Measurements from ENCODE around the gene NENF.

Gene NENF

DNA sequence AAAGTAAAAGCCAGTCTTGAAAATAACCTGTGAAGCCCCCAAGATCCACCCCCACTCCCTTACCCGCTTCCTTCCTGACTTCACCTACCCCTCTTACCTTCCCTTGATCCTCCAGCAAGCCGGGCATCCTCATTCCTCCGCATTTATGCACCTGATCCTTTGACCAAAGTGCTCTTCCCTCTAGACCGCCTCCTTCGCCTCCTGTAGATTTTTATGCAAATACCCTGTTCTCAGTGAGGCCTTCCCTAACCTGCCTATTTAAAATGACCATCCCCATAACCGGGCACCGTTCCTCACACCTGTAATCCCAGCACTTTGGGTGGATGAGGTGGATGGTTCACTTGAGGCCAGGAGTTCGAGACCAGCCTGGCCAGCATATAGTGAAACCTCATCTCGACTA is 1.1 kb upstream of the NENF start:
- no peak for DNase-seq (ENCODE audit: low spot score)

DNA sequence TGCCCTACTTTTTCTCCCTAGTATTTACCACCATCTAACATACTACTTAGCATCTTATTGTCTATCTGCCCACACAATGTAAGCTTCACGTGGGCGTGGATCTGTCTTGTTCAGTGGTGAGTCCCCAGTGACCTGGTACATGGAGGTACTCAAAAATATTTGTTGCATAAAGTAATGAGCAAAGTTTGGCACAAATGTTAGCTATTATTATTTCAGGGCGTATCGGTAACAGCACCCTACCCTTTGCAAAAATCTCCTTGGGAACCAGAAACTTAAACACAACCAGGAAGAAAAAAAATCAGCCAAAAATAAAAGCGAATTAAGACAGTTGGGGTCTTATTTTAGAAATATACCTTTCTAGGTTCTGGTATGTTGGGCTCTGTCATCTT is 454 bp upstream of the NENF start:
- DNase-seq (ENCODE audit: low spot score) = peak; percentile 8

DNA sequence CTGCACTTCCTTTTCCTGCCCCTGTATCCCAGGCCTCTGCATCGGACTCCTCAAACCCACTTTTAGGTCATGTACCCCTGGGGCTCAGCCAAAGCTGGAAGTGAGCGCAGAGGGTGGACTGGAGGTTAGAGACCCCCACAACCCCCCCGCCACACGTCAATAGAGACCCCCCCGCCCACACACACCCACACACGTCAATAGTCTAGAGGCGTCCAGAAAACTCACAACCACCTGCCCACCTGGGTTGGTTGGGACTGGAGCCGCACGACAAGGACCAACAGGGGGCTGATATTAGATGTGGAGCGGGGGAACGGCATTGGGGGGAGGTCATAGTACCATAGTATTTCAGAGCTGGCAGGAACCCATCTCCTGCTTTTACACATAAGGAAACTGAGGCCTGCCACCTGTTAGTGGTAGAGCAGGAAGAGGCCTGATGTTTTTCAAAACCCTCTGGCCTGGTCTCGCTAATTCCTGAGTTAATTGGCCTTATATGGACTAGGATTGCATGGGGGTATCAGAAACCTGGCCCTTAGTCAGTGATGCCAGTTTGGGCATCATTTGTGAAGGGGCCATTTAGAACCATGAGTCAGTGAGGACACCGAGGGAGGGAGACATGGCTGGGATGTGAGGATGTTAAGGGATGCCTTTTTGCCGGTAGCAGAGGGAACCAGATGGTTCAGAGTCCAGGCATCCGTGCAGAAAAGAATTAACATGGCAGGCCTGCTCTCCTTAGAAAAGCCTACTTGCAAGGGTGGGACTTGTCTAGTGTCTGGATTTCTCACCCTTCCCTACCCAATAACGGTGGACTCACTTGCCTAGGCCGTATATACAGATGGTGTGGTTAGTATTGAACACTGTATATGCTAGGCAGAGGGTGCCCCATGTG is 1.1 kb downstream of the NENF start:
- no peak for DNase-seq (ENCODE audit: low spot score)

DNA sequence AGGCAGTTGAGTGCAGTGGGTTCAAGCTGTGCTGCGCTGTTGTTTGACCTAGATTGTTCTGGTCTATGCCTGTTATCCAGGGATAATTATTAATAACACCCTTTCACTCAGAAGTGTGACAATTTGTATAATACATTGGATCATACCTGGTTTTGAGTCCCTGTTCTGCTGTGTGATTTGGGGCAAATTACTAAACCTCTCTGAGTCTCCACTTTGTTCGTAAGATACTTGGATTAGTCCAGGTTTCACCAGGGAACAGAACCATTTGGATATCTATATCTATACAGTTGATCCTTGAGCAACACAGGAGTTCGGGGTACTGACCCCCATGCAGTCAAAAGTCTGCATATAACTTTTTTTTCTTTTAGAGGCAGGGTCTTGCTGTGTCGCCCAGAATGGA is 2.3 kb downstream of the NENF start:
- no peak for DNase-seq (ENCODE audit: low spot score)

DNA sequence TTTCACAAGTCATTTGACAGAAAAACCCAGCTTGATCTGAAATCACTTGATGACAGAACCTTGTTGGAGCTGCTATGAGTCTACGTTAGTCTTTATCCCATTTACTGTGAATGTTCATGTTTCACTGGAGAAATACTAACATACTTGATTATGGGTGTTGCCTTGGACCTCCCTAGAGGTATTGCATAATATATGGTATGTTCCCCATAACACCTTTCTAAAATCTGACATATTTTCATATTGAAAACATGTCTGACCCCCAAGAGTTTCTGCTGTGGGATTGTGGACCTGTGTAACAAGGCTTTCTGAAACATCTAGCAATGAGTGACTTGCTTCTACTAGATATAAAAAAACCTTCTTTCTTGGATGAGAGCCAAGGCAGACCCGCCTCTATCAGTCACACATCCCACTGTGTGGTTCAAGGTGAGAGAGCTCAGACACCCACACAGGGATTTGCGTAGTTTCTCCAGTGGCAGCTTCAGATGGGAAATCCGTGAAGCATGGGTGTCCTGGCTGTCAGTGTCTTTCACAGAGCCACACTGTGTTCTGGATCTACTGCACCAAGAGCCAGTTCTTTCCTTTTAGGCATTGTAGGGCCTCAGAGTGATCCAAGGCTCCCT is 4.6 kb downstream of the NENF start:
- DNase-seq (ENCODE audit: low spot score) = no peak

DNA sequence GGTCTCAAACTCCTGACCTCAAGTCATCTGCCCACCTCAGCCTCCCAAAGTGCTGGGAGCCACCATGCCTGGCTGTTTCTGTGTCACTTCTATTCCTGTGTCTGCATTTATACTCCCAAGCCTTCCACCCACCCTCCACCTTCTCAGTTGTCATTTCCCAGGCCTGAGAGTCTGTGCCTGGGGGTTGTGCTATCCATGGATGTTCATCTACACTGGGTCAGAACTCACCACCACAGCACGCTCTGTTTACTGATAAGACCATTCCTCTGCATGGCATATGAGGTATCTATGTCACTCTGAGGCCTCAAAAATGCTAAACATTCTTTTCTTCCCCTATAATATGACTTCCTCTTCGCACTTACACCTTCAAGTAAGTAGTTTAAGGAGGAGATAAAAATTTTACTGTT is 6.1 kb downstream of the NENF start:
- DNase-seq (ENCODE audit: low spot score) = no peak

DNA sequence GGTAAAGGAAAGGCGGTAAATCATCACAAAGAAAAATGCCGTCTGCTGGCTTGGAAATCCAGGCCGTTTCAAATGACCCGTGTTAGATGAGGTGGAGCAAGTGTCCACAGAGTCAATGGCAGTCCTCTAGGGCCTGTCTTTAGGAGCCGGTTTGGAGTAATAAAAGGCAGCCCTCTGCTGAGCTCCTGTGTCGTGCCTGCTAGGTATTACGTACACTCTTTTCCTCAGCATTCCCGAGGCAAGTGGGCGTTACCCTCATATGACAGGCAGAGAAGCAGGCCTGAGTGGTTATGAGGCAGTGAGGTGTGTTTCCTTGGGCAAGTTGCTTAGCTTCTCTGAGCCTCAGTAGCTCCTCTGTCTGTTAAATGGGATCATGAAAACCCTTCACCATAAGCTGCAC is 7.7 kb downstream of the NENF start:
- DNase-seq (ENCODE audit: low spot score) = no peak

DNA sequence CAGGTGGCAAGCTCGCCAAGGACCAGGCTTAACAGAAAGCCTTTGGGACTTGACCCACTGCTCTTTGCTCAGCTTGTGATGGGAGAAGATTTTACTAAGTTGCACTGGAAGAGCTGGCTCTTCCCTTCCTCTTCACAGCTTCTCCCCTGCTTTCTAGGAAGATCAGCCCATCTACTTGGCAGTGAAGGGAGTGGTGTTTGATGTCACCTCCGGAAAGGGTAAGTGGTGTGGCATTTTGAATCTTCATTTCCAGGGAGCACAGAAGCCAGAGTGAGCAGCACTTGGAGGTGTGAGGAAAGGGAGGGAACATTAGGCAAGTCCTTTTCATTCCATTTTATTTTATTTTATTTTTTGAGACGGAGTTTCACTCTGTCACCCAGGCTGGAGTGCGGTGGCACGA is 9.7 kb downstream of the NENF start:
- DNase-seq (ENCODE audit: low spot score) = no peak

DNA sequence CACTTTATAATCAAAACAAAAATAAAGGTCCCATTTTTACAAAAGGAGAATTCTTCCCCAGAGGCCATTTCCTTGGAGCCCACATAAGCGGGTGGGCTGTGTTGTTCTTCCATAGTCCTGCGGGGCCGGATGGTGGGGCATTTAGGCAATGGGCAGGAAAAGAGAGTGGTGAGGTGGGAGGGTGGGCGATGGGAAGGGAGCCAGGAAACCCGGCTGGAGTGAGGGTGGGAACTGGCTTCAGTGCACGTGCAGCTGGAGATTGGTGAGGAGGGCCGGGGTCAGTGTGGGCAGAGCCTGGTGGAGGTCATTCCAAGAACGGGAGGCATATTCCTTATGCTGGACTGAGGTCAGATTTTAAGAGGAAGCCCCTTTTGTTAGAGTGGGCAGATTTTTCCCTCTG is 13.6 kb downstream of the NENF start:
- no peak for DNase-seq (ENCODE audit: low spot score)

DNA sequence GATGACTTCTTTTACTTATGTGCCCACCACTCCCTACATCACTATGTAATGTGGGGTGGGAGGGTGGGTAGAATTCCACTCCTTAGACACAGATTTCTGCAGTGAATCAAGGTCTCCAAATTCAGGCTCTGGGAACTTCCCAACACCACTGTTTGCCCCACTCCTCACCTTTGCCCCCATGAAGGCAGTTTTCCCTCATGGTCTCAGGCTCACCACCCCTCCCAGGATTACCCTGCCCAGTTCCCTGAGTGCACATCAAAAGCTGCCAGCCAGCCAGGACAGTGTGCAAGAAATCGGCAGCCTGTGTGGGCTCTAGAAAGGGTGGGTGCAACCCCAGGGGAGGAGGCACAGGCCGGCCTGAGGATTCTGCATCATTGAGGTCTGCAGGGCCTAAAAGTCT is 14.8 kb downstream of the NENF start:
- no peak for DNase-seq (ENCODE audit: low spot score)

DNA sequence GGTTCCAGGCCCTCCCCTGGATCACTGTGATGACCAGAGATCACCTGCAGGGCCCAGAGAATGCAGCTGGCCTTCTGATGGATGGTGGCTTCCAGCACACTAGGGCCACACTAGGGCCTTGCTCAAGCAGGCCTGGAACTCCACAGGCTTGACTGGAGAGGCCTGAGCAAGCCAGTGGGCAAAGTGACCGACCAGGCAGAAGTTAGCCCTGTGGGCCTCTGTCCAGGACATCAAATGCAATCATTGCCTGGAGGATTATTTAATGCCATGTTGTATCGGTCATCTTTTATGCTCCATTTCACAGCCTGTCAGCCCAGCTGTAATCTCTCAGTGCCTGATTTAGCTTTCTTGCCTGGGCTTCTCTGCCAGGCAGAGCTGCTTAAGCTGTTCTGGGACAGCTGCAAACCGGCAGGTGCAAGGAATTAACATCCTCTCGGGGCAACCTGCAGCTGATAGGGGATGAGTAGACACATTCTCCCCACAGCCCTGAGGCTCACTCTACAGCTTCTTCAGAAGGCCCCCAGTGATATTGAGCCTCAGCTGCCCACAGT is 17.7 kb downstream of the NENF start:
- DNase-seq (ENCODE audit: low spot score) = no peak

DNA sequence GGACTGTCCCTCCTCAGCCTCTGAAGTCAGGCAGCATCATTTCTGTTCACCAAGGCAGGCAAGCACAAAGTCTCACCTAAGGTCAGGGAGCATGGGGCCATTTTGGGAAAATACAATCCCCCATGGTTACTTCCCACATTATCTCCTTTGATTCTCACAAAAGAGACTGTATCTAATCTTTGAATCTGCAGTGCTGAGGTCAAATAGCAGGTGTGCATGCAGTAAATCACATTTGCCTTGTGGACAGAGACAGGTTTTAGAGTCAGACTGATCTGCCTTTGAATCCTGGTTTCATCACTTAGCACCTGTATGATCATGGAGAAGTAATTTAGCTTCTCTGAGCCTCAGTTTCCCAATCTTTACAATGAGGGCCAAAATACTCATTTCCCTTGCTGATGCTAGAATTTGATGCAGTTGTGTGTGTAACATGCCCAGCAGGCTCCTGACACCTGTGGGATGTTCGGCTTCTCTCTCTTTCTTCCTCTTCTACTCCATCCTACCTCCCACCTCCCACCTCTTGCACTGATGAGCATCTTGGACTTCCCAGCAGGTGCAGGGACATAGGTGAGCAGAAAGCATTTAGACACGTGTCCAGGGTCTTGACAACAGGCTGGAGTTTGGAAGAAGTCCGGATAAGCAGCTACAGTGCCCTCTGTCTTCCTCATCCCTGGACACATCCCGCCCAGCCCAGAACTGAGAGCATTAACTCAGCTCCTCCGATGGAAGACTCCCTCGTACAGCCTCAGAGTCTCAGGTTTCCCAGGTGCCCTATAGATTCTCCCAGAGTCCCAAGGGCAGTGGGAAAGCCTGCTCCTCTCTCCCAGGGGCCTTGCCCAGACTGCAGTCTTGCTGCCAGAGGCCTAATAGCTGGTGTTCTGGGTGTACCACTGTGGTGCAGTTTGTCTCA is 18.9 kb downstream of the NENF start:
- DNase-seq (ENCODE audit: low spot score) = no peak

DNA sequence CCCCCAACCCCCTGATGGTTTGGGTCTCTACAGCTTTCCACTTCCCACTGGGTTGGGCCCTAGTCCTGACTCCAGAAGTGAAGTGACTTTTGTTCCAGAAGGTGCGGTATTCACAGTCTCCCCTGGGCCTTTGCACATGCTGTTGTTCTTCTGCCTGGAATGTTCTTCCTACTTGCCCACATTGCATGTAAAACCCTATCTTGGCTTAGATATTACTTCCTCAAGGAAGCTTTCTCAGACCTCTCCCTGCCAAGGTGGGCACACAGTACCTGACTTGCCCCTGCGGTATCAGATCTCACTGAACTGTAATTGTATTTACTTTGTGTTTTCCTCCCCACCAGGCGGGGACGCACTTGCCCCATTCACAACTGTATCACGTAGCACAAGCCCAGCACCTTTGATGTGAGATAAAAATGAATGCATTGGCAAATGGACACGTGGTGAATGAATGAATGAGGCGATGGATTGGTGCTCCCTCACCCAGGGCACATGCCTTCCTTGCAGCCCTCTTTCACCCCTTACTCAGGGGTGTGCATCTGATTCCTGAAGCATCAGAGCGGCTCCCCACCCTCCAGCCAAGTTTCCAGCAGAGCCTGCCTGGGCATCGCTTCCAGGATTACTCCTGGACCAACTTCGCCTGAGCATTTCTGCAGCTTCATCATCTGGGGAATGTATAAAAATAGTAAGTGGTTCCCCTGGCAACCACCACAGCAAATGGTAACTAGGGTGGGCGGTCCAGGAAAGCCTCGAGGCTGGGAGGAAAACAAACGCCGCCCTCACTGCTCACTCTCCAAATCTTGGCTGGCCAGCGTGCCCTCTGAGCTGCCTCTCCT is 19.8 kb downstream of the NENF start:
- no peak for DNase-seq (ENCODE audit: low spot score)

DNA sequence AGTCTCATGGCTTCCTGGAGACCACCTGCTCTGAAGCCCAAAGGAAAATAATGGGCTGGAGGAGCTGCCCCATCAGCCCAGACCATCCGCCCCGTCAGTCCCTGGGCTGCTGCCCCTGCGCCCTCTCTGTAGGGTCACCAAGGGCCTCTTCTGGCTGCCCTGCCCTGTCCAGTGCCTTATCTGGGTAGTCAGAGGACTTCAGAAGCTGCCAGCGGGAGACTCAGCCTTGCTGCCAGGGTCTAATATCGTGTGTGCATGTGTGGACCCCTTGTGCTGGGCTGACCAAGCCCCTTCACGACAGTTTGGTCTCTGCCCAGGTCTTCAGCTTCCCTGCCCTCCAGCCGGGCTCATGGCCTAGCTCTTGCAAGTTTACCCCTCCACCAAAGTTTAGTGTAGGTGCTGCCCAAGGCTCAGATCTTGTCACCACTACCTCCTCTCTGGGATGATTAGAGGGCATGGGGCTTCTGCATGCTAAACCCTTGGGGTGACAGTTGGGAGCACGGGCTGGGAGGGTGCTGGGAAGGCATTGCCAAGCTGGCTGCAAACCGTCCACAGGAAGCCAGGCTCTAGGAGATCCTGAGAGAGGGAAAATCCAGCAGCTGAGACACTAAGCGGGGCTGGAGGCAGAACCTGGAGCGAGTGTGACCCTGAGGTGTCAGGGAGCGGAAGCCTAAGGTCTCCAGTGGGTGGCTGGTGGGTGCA is 20.6 kb downstream of the NENF start:
- DNase-seq (ENCODE audit: low spot score) = no peak

DNA sequence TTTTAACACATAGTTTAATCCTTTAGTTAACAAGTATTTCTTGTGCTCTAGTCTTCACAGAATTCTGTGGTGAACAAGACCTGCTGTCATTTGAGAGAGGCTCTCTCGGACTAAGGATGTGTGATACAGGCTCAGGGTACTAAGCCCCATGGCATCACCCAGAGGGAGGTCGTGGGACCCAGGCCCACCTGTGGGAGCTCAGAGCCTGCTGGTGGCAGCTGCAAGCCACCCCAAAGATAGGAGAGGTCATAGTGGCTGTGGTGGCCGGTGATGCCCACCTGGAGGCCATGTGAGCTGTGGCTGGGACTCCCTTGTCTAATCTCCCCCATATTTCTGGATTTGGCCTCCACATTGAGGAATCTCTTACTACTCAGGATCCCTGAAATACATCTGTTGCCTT is 22.0 kb downstream of the NENF start:
- no peak for DNase-seq (ENCODE audit: low spot score)

DNA sequence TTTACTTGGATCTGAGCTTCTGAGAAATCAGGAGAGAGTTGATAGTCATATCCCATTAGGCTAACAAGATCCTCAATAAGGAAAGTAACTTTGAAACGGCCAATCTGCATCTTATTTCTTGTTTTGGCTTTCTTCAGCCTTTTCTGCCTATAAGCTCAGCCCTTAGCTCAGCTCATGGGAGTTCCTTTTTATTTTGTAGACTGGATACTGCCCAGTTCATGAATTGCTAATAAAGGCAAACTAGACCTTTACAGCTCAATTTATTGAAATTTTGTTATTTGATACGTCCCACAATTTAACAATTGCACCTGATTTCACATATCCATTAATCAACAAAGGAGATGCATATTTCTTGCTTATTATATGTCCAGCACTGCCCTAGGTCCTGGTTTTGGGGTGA is 22.7 kb downstream of the NENF start:
- no peak for DNase-seq (ENCODE audit: low spot score)

DNA sequence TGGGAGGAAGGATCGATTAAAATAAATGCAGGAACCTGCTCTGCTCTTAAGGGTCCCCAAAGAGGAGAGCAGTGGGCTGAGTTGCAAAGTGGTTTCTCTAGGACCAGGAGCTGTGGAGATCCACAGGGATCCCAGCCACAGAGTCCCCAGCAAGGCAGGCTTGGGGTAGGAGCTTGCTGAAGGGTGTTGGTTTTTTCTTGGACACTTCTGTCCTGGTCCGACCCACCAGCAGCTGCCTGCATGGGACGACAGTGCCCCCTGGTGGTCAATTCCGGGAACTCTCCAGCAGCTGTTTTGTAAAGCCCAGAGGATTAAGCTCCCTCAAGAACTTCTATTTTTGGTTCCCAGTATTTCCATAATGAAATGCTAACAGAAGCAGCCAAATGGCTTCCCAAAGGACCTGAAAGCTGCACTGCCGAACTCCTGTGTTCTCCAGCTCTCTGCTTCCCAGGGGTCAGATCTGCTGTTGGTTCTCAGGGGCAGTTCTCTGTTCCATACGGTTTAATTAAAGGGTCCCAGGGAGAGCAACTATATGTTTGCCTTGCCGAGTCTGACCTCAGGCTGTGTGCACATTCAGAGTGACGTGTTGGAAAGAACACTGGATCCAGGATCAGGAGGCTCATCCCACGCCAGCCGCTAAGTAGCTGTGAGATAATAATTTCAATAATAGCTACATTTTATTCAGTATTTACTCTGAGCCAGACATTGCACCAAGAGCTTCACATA is 23.2 kb downstream of the NENF start:
- peak; percentile 78 for DNase-seq (ENCODE audit: low spot score)

DNA sequence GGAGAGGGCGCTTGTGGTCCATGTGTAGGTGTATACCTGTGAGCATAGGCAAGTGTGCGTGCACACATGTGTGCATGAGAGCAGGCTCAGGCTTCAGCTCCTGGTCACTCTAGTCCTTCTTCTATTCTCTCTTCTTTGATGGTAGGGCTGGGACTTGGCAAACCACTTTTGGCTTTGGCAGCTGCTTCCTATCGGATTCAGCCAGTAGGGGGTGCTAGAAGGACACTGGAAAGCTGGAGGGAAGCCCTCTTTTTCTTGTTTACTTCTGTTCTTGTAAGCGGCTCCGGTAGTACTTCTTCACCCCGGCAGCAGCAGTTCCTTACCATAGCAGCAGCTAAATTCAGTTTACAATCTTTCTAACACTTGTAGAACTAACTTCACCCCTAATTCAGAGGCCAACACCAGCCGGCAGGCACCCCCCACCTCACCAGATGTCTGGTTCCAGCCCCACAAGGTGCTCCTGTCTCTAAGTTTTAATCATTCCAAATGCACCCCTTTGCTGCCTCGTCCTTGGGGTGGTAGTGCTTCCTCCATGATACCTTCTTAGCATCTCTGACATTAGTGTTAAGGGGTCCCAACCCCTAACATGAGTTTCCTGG is 25.1 kb downstream of the NENF start:
- DNase-seq (ENCODE audit: low spot score) = peak; percentile 62

DNA sequence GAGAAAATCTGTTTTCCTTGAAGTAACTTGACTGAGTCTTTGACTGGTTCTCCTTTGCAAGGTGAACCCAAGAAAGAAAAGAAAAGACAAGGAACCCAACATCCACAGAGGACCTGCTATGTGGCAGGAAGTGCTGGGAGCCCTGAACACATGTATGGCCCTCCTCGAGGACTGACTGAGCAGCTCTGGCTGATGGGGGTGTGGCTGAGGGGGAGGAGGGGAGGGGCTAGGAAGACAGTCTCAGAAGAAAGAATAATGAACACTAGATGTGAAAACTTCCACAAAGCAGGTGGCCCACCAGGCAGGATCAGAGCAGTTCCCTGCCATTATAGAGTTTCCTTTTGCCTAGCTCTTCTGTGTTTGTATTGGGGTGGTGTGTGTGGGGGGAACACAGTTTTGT is 26.1 kb downstream of the NENF start:
- no peak for DNase-seq (ENCODE audit: low spot score)

DNA sequence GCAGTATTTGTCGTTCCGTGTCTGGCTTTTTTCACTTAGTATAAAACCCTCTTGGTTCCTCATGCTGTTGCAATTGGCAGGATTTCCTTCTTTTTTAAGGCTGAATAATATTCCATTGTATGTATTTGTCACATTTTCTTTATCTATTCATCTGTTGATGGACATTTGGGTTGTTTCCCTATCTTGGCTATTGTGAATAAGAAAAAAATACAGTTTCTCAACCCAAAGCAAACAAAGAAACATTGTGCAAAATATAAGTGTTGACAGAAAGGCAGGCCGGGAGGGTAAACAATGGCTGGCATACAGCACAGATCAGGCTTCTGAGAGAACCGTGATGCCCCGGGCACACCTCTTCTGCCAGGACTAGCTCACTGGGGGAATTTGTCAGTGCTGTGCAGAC is 26.9 kb downstream of the NENF start:
- DNase-seq (ENCODE audit: low spot score) = no peak
